Stimulated activated CD4-positive, alpha-beta T cell treated with anti-CD3 and anti-CD28 coated beads, Interleukin-12 subunit alpha, Interleukin-12 subunit beta, amount 100 ng/mL, for 48 hours (primary cell): Measurements from ENCODE around the gene HIF3A.
A peak's percentile ranks its signal among the peaks of the same experiment; 100 is the strongest.

Source experiments
- DNase-seq, 3 donors: peaks; one replicate each; pipeline ENCODE4 v3.0.0-alpha.2; 2020; ENCODE audit warnings: low read depth in 2 of 3, low spot score in 1 of 3

The HIF3A gene

DNA sequence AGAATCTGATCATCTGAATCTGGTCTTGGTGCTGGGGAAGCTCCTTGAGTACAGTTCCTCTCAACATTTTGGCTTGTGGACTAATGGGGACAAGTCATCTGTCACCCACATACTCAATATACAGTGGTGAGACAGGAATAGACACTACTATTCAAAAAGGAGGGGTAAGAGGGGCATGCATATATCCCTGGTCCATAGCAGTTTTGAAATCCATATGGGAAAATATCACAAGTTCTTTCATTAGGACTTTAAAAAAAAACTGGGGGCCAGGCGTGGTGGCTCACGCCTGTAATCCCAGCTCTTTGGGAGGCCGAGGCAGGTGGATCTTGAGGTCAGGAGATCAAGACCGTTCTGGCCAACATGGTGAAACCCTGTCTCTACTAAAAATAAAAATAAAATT, 29.8 kb downstream of the HIF3A start:
- no peak for DNase-seq

DNA sequence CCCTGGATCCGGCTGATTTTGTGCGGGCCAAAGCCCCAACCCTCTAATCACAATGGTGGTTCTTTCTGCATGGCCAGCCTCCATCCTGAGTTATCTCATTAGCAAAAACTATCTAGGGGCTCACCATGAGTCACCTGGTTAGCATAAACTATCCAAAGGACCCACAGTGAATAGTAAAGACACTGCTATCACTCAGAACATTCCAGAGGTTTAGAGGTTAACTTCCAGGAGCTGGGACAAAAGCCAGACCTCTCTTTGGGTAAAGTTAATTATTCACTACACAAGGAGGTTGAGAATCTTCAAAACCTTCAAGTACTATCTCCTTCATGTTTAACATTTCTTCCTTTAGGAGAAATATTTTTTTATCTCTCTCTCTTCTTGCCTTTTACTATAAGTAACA, 31.2 kb downstream of the HIF3A start:
- no peak for DNase-seq

DNA sequence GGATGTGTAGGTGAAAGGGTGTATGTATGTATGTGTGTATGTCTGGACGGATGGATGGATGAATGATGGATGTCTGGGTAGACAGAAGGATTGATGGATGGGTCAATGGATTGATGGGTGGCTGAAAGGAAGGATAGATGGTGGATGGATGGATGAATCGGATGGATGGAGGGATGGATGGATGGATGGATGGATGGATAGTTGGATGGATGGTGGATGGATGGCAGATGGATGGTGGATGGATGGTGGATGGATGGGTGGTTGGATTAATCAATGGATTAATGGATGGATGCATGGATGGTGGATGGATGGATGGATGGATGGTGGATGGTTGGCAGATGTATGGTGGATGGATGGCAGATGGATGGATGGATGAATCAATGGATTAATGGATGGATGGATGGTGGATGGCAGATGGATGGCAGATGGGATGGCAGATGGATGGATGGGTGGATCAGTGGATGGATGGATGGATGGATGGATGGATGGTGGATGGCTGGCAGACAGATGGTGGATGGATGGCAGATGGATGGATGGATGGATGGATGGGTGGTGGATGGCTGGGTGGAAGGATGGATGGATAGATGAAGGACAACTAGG, 33.6 kb downstream of the HIF3A start:
- no peak for DNase-seq

DNA sequence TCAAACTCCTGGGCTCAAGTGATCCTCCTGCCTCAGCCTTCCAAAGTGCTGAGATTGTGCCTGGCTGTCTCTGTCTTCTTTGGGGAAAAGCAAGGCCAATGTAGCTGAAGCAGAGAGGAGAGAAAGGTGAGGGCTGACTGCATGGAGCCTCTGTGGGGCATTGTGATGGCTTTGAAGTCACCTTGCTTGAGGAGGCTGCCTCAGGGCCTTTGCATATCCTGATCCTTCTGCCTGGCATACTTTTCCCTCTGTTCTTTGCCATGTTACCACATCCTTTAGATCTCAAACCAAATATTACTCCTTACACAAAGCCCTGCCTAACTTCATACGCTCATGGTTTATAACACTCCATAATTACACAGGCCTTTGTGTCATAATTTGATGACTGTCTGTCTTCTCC, 40.6 kb downstream of the HIF3A start:
- DNase-seq: no peak

DNA sequence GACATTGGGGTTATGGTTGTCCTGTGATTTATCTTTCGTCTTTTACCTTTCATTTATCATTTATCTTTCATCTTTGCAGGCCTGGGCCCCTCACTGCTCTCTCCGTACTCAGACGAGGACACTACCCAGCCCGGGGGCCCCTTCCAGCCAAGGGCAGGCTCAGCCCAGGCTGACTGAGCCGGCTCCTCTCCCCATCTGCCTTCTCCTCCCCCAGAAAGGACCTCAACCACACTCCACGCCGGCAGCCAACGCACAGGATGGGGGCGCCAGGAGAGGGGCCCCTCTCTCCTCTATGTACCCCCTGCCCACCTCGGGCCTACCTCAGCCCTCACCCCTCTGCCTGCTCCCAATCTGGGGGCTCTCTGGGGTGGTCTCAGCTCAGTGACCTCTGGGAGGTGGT, 42.6 kb downstream of the HIF3A start:
- no peak for DNase-seq

DNA sequence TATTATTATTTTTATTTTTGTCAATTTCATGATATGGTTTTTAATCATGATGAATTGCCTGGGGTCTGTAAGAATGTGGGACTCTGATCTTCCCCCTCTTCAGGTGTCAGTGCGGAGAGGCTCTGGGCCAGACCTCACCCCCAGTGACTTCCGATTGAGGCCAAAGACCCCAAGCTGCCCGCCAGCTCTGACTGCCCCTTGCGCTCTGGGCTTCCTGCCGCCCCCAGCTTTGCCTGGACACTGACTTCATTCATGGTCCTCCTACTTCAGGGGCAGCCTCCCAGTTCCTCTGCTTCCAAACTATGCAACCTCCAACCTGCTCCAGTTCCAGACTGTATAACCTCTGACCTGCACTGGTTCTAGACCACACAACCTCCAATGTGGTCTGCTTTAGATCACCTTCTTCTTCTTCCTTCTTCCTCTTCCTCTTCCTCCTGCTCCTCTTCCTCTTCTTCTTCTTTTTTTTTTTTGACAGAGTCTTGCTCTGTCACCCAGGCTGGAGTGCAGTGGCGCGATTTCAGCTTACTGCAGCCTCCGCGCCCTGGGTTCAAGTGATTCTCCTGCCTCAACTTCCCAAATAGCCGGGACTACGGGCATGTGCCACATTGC, 43.3 kb downstream of the HIF3A start:
- no peak for DNase-seq

DNA sequence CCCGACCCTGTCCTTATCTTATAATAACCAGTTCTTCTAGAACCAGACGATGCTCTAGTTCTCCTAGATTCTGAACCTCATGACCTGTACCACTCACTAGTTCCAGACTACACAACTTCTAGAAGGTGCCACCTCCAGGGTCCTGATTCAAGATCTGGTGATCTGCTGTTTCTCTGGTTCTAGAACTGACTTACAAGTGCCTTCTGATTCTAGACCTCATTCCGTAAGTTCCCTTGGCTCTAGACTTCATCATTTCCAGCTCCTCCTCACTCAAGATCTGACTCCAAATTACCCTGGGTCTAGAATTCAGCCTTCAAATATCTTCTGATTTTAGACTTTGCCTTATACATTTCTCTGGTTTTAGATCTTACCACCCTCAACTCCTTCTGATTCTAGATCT, 45.1 kb downstream of the HIF3A start:
- no peak for DNase-seq

DNA sequence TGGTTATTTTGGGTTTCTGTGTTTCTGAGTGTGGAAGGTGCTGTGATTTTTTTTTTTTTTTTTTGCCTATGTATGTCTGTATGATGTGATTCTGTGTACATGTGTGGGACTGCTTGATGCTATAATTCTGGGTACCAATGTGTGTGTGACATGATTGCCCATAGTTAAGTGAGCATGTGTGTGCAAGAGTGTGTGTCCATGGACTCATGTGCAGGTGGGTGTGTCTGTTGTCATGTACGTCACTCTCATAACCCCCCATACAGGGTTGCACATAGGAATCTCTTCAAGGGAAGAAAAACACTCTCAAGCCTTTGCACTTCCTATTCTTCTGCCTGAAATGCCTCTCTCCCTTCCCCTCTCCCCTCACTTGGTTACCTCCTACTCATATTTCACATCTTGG, 47.5 kb downstream of the HIF3A start:
- DNase-seq: no peak

DNA sequence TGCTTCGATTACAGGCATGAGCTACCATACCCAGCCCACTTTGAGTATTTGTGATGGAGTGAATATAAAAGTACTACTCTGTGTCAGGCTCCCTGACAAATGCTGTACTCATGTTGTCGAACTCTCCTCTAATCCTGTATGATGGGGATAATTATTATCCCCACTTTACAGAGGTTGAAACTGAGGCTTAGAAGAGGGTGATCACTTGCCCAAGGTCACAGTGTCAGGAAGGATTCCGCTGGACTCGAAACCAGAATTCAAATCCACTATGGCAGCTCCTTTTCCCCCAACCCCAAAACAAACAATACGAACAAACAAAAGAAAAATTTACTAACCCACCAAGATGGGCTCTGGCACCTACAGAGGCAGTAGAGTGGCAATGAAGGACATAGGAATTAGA, 48.3 kb downstream of the HIF3A start:
- DNase-seq: no peak

DNA sequence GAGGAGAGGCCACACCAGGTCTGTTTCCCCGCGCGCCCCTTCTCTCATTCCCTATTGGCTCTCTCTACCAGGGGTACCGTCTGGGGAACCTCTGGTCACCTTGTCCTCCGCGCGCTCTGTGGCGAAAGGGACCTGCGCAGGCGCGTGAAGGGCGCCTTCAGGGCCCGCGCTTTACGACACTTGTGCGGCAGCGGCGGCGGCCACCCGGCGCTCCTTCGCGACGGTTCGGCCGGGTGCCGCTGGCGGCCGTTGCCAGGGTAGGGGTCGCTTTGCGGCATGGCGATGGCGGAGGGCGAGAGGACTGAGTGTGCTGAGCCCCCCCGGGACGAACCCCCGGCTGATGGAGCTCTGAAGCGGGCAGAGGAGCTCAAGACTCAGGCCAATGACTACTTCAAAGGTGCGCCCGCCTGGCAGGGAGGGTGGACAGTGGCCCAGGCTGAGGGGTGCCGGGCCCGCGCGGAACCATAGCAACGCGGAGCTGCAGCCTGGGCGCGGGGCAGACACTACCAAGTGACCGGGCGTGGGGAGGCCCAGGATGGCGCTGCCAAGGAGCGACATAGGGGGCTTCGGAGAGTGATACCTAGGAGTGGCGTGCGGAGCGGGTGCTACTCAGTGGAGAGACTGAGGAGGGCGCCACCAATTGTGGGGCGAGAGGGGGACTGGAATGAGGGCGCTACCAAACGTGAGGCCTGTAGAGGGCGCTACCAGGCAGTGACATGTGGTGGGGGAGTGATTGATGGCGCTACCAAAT, 50.2 kb downstream of the HIF3A start, which contains the start of gene PPP5C:
Gene PPP5C, plus strand, starts transcription at position 267 of the 751 bp plus-strand sequence. Its CDS starts 10 bp downstream, at position 277.
- peak; percentile 80 to 86 (median 86) for DNase-seq

DNA sequence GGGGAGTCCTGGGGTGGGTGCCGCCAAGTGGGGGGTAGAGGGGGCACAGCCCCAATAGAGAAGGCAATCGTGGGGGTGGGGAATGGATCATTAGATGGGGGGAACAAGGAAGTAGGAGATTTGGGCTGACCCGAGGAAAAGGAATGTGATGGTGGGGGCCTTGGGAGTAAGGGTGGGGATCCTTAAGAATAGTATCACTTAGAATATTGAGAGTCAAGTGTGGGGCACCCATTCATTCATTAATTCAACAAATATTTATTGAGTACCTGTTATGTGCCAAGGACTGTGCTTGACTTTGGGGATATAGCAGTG, 50.7 kb downstream of the HIF3A start:
- DNase-seq: no peak

DNA sequence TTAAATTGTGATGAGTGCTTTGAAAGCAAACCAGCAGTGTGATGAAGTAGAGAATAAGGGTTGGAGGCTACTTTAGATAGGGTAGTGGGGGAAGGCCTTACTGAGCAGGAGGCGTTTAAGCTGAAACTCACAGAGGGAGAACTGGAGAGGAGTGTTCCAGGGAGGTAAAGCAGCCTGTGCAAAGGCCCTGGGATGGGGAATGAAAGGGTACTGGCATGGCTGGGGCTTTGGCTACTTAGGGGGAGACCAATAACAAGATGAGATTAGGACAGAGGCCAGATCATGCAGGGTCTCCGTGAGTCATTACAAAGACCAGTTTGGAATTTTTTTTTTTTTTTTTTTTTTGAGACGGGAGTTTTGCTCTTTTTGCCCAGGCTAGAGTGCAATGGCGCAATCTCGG, 51.1 kb downstream of the HIF3A start:
- no peak for DNase-seq

DNA sequence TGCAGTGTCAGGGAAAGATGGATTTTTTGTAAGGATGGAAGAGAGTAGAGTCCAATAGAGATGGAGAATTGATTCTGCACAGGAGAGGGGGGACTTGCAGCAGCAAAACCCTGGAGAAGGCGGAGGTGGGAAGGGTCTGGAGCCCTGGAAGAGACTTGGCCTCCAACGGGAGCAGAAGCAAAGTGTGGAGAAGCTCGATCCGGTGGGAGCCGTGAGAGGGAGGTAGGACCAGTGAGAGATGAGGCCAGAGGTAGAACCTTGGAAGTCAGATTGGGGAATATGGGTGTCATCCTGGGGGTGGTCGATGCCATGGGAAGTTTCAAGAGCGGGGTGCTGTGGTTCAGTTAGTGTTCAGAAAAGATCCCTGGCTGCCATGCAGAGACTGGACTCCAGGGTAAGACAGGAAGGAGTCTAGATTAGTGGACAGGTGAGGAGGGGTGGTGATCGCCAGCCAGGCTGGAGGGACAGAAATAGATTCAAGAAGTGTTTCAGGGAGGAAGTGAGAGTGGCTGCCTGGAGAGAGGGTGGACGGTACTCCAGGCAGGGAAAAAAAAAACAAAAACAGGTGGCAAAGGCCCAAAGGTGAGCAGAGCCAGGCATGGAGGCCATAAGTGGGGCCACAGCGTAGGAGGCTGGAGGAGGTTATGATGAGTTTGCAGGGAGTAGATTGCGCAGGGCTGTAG, 52.6 kb downstream of the HIF3A start:
- no peak for DNase-seq

DNA sequence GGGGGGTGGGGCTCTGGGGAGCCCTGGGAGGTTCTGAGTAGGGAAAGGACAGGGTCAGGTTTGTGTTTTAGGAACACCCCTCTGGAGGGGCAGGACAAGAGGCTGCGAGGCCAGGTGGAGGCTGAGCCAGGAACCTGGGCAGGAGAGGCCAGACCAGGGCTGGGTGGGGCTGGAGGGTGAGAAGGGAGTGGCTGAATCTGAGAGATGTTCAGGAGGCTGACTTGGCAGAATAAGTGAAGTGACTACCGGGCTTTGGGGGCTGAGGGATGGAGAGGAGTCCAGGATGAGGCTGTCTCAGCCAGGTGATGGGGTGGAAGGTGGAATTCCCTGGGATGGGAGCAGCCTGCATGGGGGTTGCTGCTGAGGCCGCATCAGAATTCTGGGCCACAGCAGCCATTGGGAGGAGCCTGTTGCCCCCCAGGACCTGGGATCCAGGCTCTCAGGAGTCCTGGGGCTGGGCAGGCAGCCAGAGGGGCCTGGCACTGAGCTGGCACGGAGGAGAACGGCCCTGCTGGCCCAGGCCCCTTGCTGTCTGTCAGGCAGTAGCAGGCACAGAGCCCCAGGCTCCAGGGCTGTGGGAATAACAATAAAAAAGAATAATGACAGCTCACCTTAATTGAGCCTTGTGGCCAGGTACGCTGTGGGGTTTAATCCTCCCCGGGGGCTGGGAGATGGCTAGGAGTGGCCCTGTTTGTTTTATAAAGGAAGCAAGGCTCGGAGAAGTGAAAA, 53.4 kb downstream of the HIF3A start:
- peak in 1 of 3 donors; percentile 5 for DNase-seq

DNA sequence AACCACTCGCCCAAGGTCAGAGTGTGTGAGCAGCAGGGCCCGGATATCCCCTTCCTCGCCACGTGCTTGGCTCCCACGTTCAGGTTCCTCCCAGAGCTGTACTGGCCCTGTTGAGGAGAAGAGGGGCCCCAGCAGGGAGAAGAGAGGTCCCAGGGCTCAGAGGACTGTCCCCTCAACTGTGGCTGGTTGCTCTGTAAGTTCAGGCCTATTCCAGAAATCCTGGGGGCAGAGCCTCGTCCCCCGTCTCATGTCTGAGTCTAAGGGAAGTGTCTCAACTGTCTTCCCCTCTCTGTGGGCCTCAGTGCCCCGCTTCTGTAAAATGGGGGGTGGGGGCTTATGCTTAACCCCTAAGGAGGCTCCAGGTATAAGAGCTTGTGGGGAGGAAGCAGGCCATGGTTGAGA, 53.9 kb downstream of the HIF3A start:
- peak in 2 of 3 donors; percentile 11 to 23 for DNase-seq

DNA sequence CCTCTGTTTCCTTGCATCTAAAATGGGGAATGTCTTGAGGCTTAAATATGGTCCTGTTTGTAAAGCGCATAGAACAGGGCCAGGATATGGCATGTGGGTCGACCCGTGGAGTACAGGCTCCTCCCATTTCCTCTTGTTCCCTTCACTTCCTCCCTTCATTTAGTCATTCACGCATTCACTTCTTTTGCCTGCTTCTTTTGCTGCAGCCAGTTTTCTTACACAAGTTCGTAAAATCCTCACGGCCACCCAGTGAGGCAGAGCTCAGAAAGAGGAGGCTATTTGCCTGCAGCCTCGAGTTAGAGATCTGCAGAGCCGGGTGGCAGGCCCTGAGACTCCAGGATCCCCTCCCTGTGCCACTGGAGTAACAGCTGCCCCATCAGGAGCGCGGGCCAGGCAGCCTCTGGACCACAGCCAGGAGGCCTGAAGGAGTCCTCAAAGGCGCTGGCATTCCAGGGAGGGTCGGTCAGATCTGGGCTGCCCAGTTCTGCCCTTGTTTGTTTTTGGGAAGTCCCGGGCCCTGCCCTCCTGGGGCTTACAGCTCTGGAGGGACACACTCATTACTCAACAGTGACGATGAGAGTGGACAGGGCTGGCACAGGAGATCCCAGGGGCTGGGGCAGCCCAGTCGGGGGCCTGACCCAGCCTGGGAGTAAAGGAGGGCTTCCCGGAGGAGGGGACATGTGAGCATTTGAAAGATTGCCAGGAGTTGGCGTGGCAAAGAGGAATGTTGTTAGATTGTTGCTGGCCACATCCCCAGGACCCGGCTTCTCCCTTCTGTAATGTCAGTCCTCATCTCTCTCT, 54.6 kb downstream of the HIF3A start:
- peak in 1 of 3 donors; percentile 12 for DNase-seq

DNA sequence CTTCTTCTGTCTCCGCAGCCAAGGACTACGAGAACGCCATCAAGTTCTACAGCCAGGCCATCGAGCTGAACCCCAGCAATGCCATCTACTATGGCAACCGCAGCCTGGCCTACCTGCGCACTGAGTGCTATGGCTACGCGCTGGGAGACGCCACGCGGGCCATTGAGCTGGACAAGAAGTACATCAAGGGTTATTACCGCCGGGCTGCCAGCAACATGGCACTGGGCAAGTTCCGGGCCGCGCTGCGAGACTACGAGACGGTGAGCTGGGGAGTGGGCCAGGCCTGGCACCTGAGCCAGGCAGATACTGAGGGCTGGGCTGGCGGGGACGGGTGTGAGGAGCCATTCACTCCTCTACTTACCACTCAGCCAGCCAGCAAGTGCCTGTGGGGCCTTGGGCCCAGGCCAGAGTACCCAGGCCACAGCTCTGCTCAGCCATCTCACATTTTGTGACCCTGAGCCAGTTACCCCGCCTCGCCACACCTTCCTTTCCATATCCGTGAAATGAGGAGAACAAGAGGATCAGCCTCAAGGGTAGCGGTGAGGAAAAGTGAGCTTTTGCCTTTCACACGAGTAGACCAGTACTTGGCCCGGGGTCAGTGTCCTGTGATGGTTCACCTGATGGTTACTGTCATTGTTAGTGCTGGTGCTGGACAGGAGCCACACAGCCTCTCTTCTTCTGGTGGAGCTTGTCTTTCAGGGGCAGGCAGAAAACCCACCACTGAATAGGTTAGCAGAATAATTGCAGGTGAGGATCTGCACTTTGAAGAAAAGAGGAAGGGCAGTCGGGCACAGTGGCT, 57.1 kb downstream of the HIF3A start:
- DNase-seq: no peak

DNA sequence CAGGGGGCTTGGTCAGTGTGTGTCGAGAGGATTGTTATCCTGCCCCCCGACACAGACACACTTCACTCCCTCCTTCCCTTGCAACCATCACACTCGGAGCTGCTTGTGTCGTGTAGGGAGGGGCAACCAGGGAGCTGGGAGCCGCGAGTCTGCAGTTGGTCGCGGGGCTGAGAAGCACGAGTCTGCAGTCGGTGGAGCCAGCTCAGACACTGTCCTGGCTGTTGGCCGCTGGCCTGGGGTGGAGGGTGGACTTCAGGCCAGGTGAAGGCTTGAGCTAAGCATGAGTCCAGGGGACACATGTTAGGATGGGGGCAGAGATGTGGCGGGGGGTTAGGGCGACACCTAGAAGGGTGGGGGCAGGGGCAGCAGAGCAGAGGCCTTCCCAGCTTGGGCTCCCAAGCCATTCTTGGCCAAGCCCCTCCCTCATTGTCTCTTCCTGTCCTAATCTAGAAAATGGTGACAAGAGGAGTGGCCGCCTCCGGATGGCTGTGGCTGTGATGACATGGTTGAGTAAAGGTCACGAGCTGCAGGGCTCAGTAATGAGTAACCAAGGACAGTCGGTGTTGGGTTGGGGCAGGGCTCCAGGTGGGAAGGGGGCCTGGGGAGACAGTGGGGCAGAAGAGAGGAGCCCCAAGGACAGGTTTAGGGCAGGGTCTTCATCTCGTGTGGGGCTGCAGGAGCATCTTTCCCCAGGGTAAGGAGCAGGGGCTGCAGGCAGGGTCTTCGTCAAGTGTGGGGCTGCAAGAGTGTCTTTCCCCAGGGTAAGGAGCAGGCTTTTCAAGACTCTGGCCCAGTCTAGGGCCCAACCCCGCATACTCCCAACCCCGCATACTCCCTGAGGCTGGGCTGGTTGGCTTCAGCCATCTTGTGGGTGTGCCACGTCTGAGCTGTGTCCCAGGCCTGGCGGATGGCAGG, 58.6 kb downstream of the HIF3A start:
- DNase-seq: peak in 1 of 3 donors; percentile 10
